Measurements from ENCODE around the gene PLIN5. TPM values are rescaled to one million over a fixed set of nuclear protein-coding genes. Genes with fewer than 3 reads are reported as not detected.
A peak's percentile ranks its signal among the peaks of the same experiment; 100 is the strongest.
"Not testable (repeated sequence)": the region's sequence is repeated elsewhere in the genome, so short reads cannot be mapped to it uniquely, and the experiment has no call there.

Gene PLIN5
- polyA plus RNA-seq, 3 donors from 2014 or later, result not detected

GRCh38 chr19:4576016-4576933, 41.3 kb upstream of the PLIN5 start:
- Mint-ChIP-seq H3K27ac (no peak overlapping the region), H3K4me3 (no peak overlapping the region), H3K4me1 (peaks cover 0 to 3% of the 10 kb centered on the region in 2 donors), H3K27me3 (ENCODE audit: low read depth in 3 of 3) (peaks cover 4 to 12% (median 10%) of the 10 kb centered on the region in 3 donors), H3K36me3 (no peaks in the 10 kb centered on the region), H3K9me3 (no peaks in the 10 kb centered on the region)
- DNase-seq, result peak; percentile 45 to 59 (median 51)

- H3K27ac Mint-ChIP-seq, result no peak overlapping the region
- no peak for DNase-seq
- peaks cover 5 to 14% (median 10%) of the 10 kb centered on the region in 3 donors for H3K27me3 Mint-ChIP-seq (ENCODE audit: low read depth in 3 of 3)
- H3K4me3 Mint-ChIP-seq, result no peak overlapping the region
- H3K9me3 Mint-ChIP-seq, result no peaks in the 10 kb centered on the region
- H3K4me1 Mint-ChIP-seq, result no peaks in the 10 kb centered on the region
- H3K36me3 Mint-ChIP-seq, result no peaks in the 10 kb centered on the region
Measured at GRCh38 chr19:4575267-4576015, 40.4 kb upstream of the PLIN5 start.

- DNase-seq, result no peak
- no peaks in the 10 kb centered on the region for H3K36me3 Mint-ChIP-seq
- H3K4me1 Mint-ChIP-seq, result no peaks in the 10 kb centered on the region
- no peak overlapping the region for H3K4me3 Mint-ChIP-seq
- H3K27me3 Mint-ChIP-seq (ENCODE audit: low read depth in 3 of 3), result peaks cover 3 to 13% (median 5%) of the 10 kb centered on the region in 3 donors
- H3K27ac Mint-ChIP-seq, result no peak overlapping the region
- no peaks in the 10 kb centered on the region for H3K9me3 Mint-ChIP-seq
Measured at GRCh38 chr19:4573682-4574081, 38.7 kb upstream of the PLIN5 start.

- H3K4me1 Mint-ChIP-seq, result no peaks in the 10 kb centered on the region
- no peaks in the 10 kb centered on the region for H3K36me3 Mint-ChIP-seq
- peaks cover 4 to 10% (median 5%) of the 10 kb centered on the region in 3 donors for H3K27me3 Mint-ChIP-seq (ENCODE audit: low read depth in 3 of 3)
- no peaks in the 10 kb centered on the region for H3K9me3 Mint-ChIP-seq
- no peak for DNase-seq
- no peak overlapping the region for H3K27ac Mint-ChIP-seq
- no peak overlapping the region for H3K4me3 Mint-ChIP-seq
Measured at GRCh38 chr19:4571305-4571917, 36.4 kb upstream of the PLIN5 start.

- no peak for DNase-seq
- Mint-ChIP-seq H3K4me3 (no peak overlapping the region), H3K27me3 (ENCODE audit: low read depth in 3 of 3) (peaks cover 3 to 10% (median 3%) of the 10 kb centered on the region in 3 donors), H3K9me3 (no peaks in the 10 kb centered on the region), H3K4me1 (no peaks in the 10 kb centered on the region), H3K36me3 (no peaks in the 10 kb centered on the region), H3K27ac (no peak overlapping the region)
Measured at GRCh38 chr19:4570916-4571304, 35.9 kb upstream of the PLIN5 start.

- Mint-ChIP-seq H3K4me1 (no peaks in the 10 kb centered on the region), H3K4me3 (no peak overlapping the region), H3K9me3 (no peaks in the 10 kb centered on the region), H3K36me3 (no peaks in the 10 kb centered on the region), H3K27me3 (ENCODE audit: low read depth in 3 of 3) (peaks cover 2 to 10% (median 3%) of the 10 kb centered on the region in 3 donors), H3K27ac (peak overlapping the region in 1 of 6 donors; percentile 36)
- no peak for DNase-seq
Measured at GRCh38 chr19:4570402-4570801, 35.4 kb upstream of the PLIN5 start.

- no peaks in the 10 kb centered on the region for H3K36me3 Mint-ChIP-seq
- no peaks in the 10 kb centered on the region for H3K4me1 Mint-ChIP-seq
- no peak overlapping the region for H3K4me3 Mint-ChIP-seq
- no peaks in the 10 kb centered on the region for H3K9me3 Mint-ChIP-seq
- H3K27me3 Mint-ChIP-seq (ENCODE audit: low read depth in 3 of 3), result peaks cover 2 to 6% (median 3%) of the 10 kb centered on the region in 3 donors
- no peak overlapping the region for H3K27ac Mint-ChIP-seq
- no peak for DNase-seq
Measured at GRCh38 chr19:4568886-4569285, 33.9 kb upstream of the PLIN5 start.

- H3K9me3 Mint-ChIP-seq, result no peaks in the 10 kb centered on the region
- no peak overlapping the region for H3K4me3 Mint-ChIP-seq
- H3K36me3 Mint-ChIP-seq, result no peaks in the 10 kb centered on the region
- H3K4me1 Mint-ChIP-seq, result no peaks in the 10 kb centered on the region
- H3K27ac Mint-ChIP-seq, result no peak overlapping the region
- DNase-seq, result peak; percentile 37 to 51 (median 37)
- H3K27me3 Mint-ChIP-seq (ENCODE audit: low read depth in 3 of 3), result peaks cover 2 to 5% (median 3%) of the 10 kb centered on the region in 3 donors
Measured at GRCh38 chr19:4567584-4568071, 32.6 kb upstream of the PLIN5 start.

- Mint-ChIP-seq H3K36me3 (no peaks in the 10 kb centered on the region), H3K27ac (no peak overlapping the region), H3K9me3 (no peaks in the 10 kb centered on the region), H3K27me3 (ENCODE audit: low read depth in 3 of 3) (peaks cover 2 to 5% (median 3%) of the 10 kb centered on the region in 3 donors), H3K4me1 (no peaks in the 10 kb centered on the region), H3K4me3 (no peak overlapping the region)
- DNase-seq, result no peak
Measured at GRCh38 chr19:4566402-4567051, 31.5 kb upstream of the PLIN5 start.

- not testable (repeated sequence) for DNase-seq; H3K4me1 Mint-ChIP-seq; H3K9me3 Mint-ChIP-seq; H3K36me3 Mint-ChIP-seq; H3K4me3 Mint-ChIP-seq; H3K27me3 Mint-ChIP-seq (ENCODE audit: low read depth in 3 of 3); H3K27ac Mint-ChIP-seq
Measured at GRCh38 chr19:4563562-4563961, 28.5 kb upstream of the PLIN5 start.

GRCh38 chr19:4562085-4562484, 27.1 kb upstream of the PLIN5 start:
- not testable (repeated sequence) for H3K4me1 Mint-ChIP-seq; H3K36me3 Mint-ChIP-seq; H3K27me3 Mint-ChIP-seq (ENCODE audit: low read depth in 3 of 3); H3K9me3 Mint-ChIP-seq; DNase-seq; H3K4me3 Mint-ChIP-seq; H3K27ac Mint-ChIP-seq

GRCh38 chr19:4559569-4559968, 24.5 kb upstream of the PLIN5 start, which contains the start of gene SEMA6B:
Gene SEMA6B (minus strand): TSS chr19:4559684. CDS start chr19:4558457, 1,227 bp downstream.
- Mint-ChIP-seq H3K4me3 (no peak within 1 kb of the TSS), H3K4me1 (no peaks in the 10 kb centered on the region), H3K36me3 (no peaks in the 10 kb centered on the region), H3K9me3 (no peaks in the 10 kb centered on the region), H3K27me3 (ENCODE audit: low read depth in 3 of 3) (peaks cover 0 to 2% (median 0%) of the 10 kb centered on the region in 3 donors), H3K27ac (no peak within 1 kb of the TSS)
- no peak for DNase-seq

Measured in immature natural killer cell (primary cell).